ENCODE measurements around the gene FAM221B. TPM values are rescaled to one million over a fixed set of nuclear protein-coding genes. Genes with fewer than 3 reads are reported as not detected.

Gene FAM221B
- total and polyA plus RNA-seq, 7 donors, result not detected

DNA sequence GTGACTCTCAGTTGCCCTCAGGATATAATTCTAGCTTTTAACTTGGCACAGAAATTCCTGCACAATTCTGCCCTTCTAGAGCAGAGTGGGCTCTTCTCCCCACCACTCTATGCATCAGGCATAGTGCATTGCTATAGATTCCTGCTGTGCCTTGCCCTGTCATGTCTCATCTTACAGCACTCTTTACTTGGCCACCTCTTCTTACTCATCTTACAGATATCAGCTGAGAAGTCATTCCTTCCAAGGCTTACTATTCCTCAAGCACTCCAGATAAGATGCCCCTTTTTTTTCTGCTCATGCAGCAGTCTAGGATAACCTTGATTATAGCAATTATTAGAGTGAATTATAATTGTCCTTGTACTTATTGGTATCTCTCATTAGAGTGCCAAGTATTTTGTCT, 5.6 kb downstream of the FAM221B start:
- DNase-seq (no peak), ATAC-seq (no peak)
- H3K36me3 ChIP-seq (ENCODE audit: insufficient read depth in 1 of 2, low read depth in 1 of 2), result no peaks in the 10 kb centered on the region
- intact Hi-C loops (cut with DNase I), result no loop called here
- H3K4me1 ChIP-seq, result peaks cover 3% of the 10 kb centered on the region
- no peak overlapping the region for H3K4me3 ChIP-seq
- no peaks in the 10 kb centered on the region for H3K27me3 ChIP-seq (ENCODE audit: insufficient read depth in 3 of 3, low read length in 2 of 3)
- no peaks in the 10 kb centered on the region for H3K9me3 ChIP-seq
- no peak overlapping the region for H3K27ac ChIP-seq
- TF ChIP-seq, protein P1, sequence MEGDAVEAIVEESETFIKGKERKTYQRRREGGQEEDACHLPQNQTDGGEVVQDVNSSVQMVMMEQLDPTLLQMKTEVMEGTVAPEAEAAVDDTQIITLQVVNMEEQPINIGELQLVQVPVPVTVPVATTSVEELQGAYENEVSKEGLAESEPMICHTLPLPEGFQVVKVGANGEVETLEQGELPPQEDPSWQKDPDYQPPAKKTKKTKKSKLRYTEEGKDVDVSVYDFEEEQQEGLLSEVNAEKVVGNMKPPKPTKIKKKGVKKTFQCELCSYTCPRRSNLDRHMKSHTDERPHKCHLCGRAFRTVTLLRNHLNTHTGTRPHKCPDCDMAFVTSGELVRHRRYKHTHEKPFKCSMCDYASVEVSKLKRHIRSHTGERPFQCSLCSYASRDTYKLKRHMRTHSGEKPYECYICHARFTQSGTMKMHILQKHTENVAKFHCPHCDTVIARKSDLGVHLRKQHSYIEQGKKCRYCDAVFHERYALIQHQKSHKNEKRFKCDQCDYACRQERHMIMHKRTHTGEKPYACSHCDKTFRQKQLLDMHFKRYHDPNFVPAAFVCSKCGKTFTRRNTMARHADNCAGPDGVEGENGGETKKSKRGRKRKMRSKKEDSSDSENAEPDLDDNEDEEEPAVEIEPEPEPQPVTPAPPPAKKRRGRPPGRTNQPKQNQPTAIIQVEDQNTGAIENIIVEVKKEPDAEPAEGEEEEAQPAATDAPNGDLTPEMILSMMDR (IDR thresholded peaks at IDR 0.05), result no peak

DNA sequence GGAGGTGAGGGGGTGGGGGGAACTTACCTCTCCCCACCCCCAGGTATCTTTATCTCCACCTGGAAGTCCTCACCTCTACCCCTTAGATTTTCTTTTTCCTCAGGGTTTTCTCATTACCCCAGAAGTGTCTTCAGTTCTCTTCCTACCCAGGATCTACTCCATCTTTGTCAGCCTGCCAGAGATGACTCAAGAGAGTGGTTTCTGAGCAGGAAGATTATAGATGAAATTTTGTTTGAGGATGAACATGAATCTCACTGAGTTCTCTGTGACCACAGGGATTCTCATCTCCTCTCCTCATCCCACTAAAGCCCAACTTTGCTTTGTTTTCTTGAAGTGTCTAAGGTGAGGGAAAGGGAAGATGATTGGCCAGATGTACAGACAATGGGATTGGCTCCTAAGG, 8.5 kb downstream of the FAM221B start:
- Histone ChIP-seq H3K27me3 (ENCODE audit: insufficient read depth in 3 of 3, low read length in 2 of 3) (no peaks in the 10 kb centered on the region), H3K9me3 (no peaks in the 10 kb centered on the region), H3K4me1 (peaks cover 7% of the 10 kb centered on the region), H3K27ac (no peak overlapping the region), H3K36me3 (ENCODE audit: insufficient read depth in 1 of 2, low read depth in 1 of 2) (no peaks in the 10 kb centered on the region), H3K4me3 (no peak overlapping the region)
- TF ChIP-seq, protein P1 (IDR thresholded peaks at IDR 0.05), result no peak
- ATAC-seq, result no peak
- intact Hi-C loops (cut with DNase I), result no loop called here
- DNase-seq, result no peak

DNA sequence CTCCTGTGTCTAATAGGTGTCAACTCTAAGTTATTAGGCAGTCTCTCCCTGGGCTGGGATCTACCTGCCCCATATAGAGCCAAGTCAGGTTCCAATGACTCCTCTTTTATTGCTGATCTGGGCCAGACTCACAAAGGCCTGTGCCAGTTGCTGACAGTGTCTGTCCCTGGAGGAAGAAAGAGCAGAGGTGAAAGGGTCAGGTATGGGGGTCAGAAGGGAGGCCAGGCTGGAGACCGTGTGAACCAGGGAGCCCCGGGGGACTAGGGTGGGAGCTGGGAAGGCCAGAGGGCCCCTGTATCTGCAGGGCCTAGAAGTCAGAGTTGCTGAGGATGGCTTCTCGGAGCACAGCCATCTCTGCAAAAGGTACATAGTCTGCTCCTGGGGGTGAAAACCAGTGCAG, 10.2 kb downstream of the FAM221B start:
- H3K27me3 ChIP-seq (ENCODE audit: insufficient read depth in 3 of 3, low read length in 2 of 3), result no peaks in the 10 kb centered on the region
- ATAC-seq, result no peak
- no peak overlapping the region for H3K27ac ChIP-seq
- no peak for DNase-seq
- TF ChIP-seq, protein P1 (IDR thresholded peaks at IDR 0.05), result no peak
- no peaks in the 10 kb centered on the region for H3K36me3 ChIP-seq (ENCODE audit: insufficient read depth in 1 of 2, low read depth in 1 of 2)
- no peaks in the 10 kb centered on the region for H3K9me3 ChIP-seq
- 84 to 92% (median 89%) methylated on average over 3 of the region's 3 CpGs for WGBS, 3 donors
- H3K4me1 ChIP-seq, result peaks cover 17% of the 10 kb centered on the region
- H3K4me3 ChIP-seq, result no peak overlapping the region
- intact Hi-C loops (cut with DNase I), result no loop called here

DNA sequence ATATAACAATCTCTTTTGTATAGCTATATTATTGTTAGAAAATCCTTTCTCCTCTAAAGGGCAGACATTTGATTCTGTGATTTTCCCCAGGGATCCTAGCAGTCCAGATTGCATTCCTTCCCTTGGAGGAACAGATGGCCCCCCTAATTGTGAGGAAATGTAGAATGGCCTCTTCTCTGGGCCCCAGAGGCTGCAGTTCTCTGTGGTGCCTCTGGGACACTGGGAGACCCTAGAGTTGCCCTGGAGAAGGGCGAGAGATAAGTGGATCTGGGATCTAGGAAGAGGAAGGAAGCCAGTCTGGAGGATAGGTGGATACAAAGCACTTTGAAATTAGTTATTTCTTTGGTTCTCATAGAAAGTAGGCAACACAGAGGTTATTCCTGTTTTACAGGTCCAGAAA, 11.8 kb downstream of the FAM221B start:
- intact Hi-C loops (cut with DNase I), result no loop called here
- Histone ChIP-seq H3K36me3 (ENCODE audit: insufficient read depth in 1 of 2, low read depth in 1 of 2) (no peaks in the 10 kb centered on the region), H3K4me1 (peaks cover 30% of the 10 kb centered on the region), H3K27ac (no peak overlapping the region), H3K9me3 (no peaks in the 10 kb centered on the region), H3K27me3 (ENCODE audit: insufficient read depth in 3 of 3, low read length in 2 of 3) (no peaks in the 10 kb centered on the region), H3K4me3 (no peak overlapping the region)
- ATAC-seq (no peak), DNase-seq (no peak)
- TF ChIP-seq, protein P1 (IDR thresholded peaks at IDR 0.05), result no peak
- WGBS, 3 donors, result 50 to 77% (median 53%) methylated on average over 1 of the region's 1 CpG

DNA sequence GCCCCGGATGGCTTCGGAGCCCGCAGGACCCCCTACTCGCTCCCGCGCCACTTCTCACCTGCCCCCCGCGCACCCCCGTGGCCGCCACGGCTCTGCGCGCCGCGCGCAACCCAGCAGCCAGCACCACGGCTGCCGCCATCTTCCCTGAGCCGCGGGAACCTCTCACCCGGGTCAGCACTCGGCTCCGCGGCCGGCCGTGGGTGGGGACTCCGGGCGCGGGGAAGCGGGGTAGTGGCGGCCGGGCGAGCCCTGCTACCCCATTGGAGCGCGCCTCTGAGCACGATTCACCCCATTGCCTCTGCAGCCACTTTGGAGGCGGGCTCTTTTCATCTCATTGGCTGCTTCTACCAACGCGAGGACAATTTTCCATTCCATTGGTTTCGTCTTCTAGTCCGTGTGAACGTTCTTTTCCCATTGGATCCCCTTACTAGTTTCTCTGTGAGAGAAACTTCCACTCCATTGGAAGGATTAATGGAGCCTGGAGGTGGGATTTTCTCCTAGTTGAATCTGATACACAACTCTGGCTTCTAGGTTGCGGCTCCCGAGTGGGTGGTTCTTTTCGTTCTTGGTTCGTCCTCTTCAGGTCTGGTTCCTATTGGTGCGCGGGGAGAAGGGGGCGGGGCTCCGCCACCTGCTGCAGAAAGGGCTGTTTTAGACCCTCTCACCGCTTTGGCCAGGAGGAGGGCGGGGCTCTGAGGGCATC, 13.5 kb downstream of the FAM221B start, which contains the start of gene HINT2:
HINT2 (minus strand) TSS at position 202 of the 703 bp plus-strand sequence; CDS start at position 139, 63 bp downstream.
- H3K27me3 ChIP-seq (ENCODE audit: insufficient read depth in 3 of 3, low read length in 2 of 3), result no peaks in the 10 kb centered on the region
- H3K4me1 ChIP-seq, result peaks cover 37% of the 10 kb centered on the region
- TF ChIP-seq, protein P1 (IDR thresholded peaks at IDR 0.05), result no peak
- WGBS, 3 donors, result 0 to 1% (median 1%) methylated on average over 41 to 52 of the region's 52 CpGs
- no peaks in the 10 kb centered on the region for H3K9me3 ChIP-seq
- peaks cover 0 to under 1% of the 10 kb centered on the region in 2 donors for H3K36me3 ChIP-seq (ENCODE audit: insufficient read depth in 1 of 2, low read depth in 1 of 2)
- H3K27ac ChIP-seq, result peak within 1 kb of the TSS; percentile 97
- H3K4me3 ChIP-seq, result peak within 1 kb of the TSS; percentile 93
- peak; percentile 95 to 96 for DNase-seq
- peak; percentile 90 to 93 (median 91) for ATAC-seq
- intact Hi-C loops (cut with DNase I), result loop anchor here in 1 of 2 donors (2.0 kb wide), 1 partner anchor 64 kb away; no protein-coding TSS in a partner anchor
